ENCODE measurements around the gene ADPRHL1.

GRCh38 chr13:113350065-113350937 lies 103.0 kb downstream of the ADPRHL1 start:
- TF ChIP-seq CTCF (conservative IDR thresholded peaks at IDR 0.05 in 1 of 2, IDR thresholded peaks at IDR 0.05 in 1 of 2; ENCODE audit: extremely low read depth in 1 of 2, insufficient read depth in 1 of 2, low read depth in 1 of 2, low read length in 2 of 2) (peak in 1 of 2 donors; percentile 21), EZH2 (IDR thresholded peaks at IDR 0.05; ENCODE audit: borderline replicate concordance, low read length) (no peak)
